Measurements from ENCODE around the gene ATP2A1. TPM values are rescaled to one million over a fixed set of nuclear protein-coding genes. Genes with fewer than 3 reads are reported as not detected.

Gene ATP2A1
- total RNA-seq, 1 donor: 0.36 TPM

DNA sequence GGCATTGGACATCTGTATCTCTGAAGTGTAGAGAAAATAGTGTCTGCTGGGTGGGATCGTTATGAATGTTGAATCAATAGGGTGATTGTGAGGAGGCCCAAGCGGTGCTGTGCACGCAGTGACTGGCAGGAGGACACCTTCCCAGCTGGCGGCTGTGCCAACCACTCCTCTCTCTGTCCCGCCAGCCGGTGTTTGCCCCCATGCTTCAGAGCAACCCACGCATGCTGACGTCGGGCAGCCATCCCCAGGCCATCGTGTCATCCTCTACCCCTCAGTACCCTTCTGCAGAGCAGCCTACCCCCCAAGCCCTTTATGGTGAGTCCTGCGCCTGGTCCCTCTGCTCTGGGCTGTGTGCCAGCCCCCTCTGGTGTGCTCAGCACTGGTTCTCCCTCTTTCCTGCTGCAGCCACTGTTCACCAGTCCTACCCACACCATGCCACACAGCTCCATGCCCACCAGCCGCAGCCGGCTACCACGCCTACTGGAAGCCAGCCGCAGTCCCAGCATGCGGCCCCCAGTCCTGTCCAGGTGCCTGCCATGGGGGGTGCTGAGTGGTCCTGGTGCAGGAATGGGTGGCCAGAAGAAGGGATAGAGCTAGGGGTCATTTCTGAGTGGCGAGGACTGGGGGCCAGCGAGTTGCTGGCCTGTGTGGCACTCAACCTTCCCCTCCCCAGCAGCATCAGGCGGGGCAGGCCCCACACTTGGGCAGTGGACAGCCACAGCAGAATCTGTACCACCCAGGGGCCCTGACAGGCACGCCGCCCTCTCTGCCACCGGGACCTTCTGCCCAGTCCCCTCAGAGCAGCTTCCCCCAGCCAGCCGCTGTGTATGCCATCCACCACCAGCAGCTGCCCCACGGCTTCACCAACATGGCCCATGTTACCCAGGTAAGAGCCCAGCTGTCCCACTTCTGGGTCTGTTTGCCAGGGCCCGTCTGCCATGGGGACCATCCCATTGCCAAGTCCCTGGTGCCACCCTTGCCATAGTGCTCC lies 43.1 kb upstream of the ATP2A1 start:
- Histone ChIP-seq H3K79me2 (ENCODE audit: insufficient read depth, low read length) (peaks cover 30% of the 10 kb centered on the region), H3K4me3 (ENCODE audit: insufficient read depth, low read length) (no peak overlapping the region), H3K27ac (ENCODE audit: low read depth, low read length) (no peak overlapping the region), H2AFZ (ENCODE audit: low read length) (no peak overlapping the region), H3K27me3 (ENCODE audit: insufficient read depth, low read length) (no peaks in the 10 kb centered on the region), H3K4me2 (ENCODE audit: insufficient read depth, low read length) (no peak overlapping the region), H3K4me1 (ENCODE audit: insufficient read depth, low read length) (no peaks in the 10 kb centered on the region), H4K20me1 (ENCODE audit: insufficient read depth, low read length) (peaks cover 30% of the 10 kb centered on the region), H3K9me3 (ENCODE audit: low read depth, low read length) (no peaks in the 10 kb centered on the region), H3K36me3 (ENCODE audit: insufficient read depth, low read length) (peaks cover 79% of the 10 kb centered on the region)
- no peak for DNase-seq (ENCODE audit: insufficient read length, low spot score, missing footprints)
- no peak for TF ChIP-seq CTCF (IDR thresholded peaks at IDR 0.05; ENCODE audit: extremely low read depth, low read depth, low read length)

GRCh38 chr16:28835864-28836760 lies 42.2 kb upstream of the ATP2A1 start:
- H3K9me3 ChIP-seq (ENCODE audit: low read depth, low read length): no peaks in the 10 kb centered on the region
- H3K4me1 ChIP-seq (ENCODE audit: insufficient read depth, low read length): no peaks in the 10 kb centered on the region
- H3K27me3 ChIP-seq (ENCODE audit: insufficient read depth, low read length): no peaks in the 10 kb centered on the region
- H4K20me1 ChIP-seq (ENCODE audit: insufficient read depth, low read length): peaks cover 22% of the 10 kb centered on the region
- peaks cover 21% of the 10 kb centered on the region for H3K79me2 ChIP-seq (ENCODE audit: insufficient read depth, low read length)
- H2AFZ ChIP-seq (ENCODE audit: low read length): no peak overlapping the region
- TF ChIP-seq CTCF (IDR thresholded peaks at IDR 0.05; ENCODE audit: extremely low read depth, low read depth, low read length): no peak
- no peak for DNase-seq (ENCODE audit: insufficient read length, low spot score, missing footprints)
- no peak overlapping the region for H3K27ac ChIP-seq (ENCODE audit: low read depth, low read length)
- peaks cover 70% of the 10 kb centered on the region for H3K36me3 ChIP-seq (ENCODE audit: insufficient read depth, low read length)
- H3K4me2 ChIP-seq (ENCODE audit: insufficient read depth, low read length): no peak overlapping the region
- H3K4me3 ChIP-seq (ENCODE audit: insufficient read depth, low read length): no peak overlapping the region

DNA sequence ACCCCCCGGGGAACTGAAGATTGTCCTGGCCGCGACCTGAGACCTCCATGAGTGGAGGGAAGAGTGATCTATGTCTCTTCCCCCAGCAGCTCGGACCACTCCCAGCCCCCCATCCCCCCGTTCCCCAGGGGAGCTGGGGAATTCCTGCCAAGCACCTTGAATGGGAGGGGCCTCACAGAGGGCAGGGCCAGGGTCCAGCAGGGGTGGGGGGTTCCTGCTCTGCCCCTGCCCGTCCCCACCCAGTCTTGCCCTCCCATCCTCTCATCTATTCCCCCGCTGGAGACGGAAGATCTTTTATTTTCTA lies 41.6 kb upstream of the ATP2A1 start:
- DNase-seq (ENCODE audit: insufficient read length, low spot score, missing footprints): no peak
- no peak overlapping the region for H3K4me2 ChIP-seq (ENCODE audit: insufficient read depth, low read length)
- H3K27me3 ChIP-seq (ENCODE audit: insufficient read depth, low read length): no peaks in the 10 kb centered on the region
- H4K20me1 ChIP-seq (ENCODE audit: insufficient read depth, low read length): peaks cover 21% of the 10 kb centered on the region
- no peaks in the 10 kb centered on the region for H3K9me3 ChIP-seq (ENCODE audit: low read depth, low read length)
- H3K4me3 ChIP-seq (ENCODE audit: insufficient read depth, low read length): no peak overlapping the region
- no peak overlapping the region for H2AFZ ChIP-seq (ENCODE audit: low read length)
- no peak overlapping the region for H3K27ac ChIP-seq (ENCODE audit: low read depth, low read length)
- H3K36me3 ChIP-seq (ENCODE audit: insufficient read depth, low read length): peaks cover 64% of the 10 kb centered on the region
- no peaks in the 10 kb centered on the region for H3K4me1 ChIP-seq (ENCODE audit: insufficient read depth, low read length)
- H3K79me2 ChIP-seq (ENCODE audit: insufficient read depth, low read length): peaks cover 20% of the 10 kb centered on the region
- TF ChIP-seq CTCF (IDR thresholded peaks at IDR 0.05; ENCODE audit: extremely low read depth, low read depth, low read length): no peak

Measured in osteoblast (primary cell).